ENCODE data around the gene SRGAP1.

DNA sequence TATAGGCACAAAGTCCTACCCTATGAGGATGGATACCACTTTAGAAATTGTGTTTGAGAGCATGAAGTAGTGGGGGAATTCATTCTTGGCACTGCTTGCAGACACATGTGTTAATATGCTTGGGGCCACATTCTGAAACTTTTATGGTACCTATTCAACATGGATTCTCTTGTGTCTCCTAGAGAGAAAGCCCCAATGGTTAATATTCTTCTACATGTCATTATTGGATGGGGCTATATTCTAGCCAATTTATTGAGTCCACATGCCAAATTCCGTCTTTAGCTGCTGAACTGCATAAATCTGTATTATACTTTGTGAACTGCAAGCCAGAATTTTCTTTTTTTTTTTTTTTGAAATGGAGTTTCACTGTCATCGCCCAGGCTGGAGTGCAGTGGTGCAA is 237.6 kb downstream of the SRGAP1 start:
- no peak for TF ChIP-seq RCOR1 (IDR thresholded peaks at IDR 0.05; ENCODE audit: insufficient replicate concordance, low read length)
- TF ChIP-seq, protein P1, sequence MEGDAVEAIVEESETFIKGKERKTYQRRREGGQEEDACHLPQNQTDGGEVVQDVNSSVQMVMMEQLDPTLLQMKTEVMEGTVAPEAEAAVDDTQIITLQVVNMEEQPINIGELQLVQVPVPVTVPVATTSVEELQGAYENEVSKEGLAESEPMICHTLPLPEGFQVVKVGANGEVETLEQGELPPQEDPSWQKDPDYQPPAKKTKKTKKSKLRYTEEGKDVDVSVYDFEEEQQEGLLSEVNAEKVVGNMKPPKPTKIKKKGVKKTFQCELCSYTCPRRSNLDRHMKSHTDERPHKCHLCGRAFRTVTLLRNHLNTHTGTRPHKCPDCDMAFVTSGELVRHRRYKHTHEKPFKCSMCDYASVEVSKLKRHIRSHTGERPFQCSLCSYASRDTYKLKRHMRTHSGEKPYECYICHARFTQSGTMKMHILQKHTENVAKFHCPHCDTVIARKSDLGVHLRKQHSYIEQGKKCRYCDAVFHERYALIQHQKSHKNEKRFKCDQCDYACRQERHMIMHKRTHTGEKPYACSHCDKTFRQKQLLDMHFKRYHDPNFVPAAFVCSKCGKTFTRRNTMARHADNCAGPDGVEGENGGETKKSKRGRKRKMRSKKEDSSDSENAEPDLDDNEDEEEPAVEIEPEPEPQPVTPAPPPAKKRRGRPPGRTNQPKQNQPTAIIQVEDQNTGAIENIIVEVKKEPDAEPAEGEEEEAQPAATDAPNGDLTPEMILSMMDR (conservative IDR thresholded peaks at IDR 0.05; ENCODE audit: low read depth, low read length) = no peak
